ENCODE results near the gene PCK2.

The PCK2 gene

DNA sequence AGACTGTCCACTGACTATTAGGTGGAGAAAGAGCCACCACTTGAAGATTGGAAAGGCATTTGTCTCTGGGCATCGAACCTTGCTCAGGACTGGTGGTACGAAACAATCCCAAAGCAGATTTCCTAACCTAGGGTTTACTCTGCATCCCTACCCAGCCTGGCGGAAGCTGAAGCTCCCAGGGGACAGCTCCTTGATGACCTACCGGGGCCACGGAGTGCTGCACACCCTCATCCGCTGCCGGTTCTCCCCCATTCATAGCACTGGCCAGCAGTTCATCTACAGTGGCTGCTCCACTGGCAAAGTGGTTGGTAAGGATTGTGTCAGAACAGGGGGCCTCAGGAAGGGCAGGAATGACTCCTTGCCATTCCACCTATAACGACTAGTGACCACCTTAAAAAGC lies 27.1 kb downstream of the PCK2 start:
- no peak for DNase-seq

DNA sequence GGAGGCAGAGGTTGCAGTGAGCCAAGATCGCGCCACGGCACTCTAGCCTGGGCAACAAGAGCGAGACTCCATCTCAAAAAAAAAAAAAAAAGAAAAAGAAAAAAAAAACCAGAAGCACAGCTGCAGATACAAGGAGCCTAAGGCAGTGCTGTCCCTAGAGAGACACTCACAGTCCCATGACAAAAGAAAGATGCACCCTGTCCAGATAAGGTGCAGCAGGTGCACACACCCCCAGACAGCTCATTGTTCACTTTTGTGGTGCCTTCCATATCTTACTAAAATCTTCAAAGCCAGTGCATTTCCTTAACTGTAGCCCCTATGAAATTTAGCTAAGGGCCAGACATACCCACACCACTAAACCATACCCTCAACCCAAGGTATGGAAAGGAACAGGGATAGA lies 28.3 kb downstream of the PCK2 start:
- no peak for DNase-seq

DNA sequence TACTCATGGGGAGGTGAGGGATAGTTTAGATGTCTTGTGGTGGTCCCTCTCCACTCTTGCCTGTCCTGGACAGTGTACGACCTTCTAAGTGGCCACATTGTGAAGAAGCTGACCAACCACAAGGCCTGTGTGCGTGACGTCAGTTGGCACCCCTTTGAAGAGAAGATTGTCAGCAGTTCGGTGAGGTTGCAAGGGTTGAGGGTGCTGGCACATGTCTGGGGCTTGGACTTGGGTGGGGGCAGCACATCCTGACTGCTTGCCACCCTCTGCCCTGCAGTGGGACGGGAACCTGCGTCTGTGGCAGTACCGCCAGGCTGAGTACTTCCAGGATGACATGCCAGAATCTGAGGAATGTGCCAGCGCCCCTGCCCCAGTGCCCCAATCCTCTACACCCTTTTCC lies 28.8 kb downstream of the PCK2 start:
- DNase-seq = no peak

DNA sequence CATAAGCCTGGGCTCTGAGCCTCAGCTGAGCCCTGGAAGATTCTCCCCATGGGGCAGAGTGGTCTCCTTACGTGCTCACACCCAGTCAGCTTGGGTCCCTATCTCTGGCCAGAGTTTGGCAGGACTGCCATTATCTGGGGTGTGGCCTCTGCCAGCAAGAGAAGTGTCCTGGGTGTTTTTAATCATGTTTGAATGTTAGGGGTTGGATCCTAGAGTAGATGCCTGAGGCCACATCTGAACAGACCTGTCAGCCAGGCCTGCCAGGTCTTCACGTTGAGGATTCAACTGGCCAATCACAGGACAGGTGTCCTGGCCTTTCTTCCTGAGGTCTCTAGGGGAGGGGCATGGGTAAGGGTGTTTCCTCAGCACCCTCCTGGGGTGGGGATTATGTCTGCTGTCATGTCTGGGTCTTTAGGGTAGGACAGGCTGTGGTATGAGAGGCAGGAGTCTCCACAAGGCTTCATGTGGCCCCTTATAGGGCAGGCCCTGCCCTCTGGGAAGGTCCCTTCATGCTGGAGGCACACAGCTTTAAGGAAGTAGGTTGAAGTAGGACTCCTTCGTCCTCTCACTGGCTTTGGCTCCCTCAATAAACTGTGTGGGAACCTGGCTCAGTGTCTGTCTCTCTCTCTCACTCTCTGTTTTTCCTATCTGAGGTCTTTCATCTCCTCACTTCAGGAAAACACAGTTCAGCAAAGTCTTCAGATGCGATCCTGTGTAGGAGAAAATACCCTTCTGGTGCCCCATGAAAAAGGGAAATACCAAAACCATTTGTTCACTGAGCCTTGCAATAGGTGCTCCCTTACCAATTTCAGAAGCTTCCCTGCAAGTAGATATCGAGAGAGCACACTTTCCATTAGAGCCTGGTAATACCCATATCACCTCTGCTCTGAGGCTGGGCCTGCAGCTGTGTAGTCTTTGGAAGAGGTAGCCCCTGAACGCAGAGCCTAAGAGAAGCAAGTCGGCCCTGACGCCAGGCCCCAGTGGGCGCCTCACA lies 29.6 kb downstream of the PCK2 start:
- no peak for DNase-seq

DNA sequence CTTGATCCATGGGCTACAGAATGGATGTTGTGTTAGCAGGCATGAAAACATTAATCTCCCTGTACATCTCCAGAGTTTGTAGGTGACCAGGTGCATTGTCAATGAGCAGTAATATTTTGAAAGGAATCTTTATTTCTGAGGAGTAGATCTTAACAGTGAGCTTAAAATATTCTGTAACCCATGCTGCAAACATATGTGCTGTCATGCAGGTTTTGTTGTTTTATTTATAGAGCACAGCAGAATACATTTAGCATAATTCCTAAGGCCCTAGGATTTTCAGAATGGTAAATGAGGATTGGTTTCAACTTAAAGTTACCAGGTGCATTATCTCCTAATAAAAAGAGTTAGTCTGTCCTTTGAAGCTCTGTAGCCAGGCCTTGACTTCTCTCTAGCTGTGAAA lies 32.8 kb downstream of the PCK2 start:
- DNase-seq = no peak

DNA sequence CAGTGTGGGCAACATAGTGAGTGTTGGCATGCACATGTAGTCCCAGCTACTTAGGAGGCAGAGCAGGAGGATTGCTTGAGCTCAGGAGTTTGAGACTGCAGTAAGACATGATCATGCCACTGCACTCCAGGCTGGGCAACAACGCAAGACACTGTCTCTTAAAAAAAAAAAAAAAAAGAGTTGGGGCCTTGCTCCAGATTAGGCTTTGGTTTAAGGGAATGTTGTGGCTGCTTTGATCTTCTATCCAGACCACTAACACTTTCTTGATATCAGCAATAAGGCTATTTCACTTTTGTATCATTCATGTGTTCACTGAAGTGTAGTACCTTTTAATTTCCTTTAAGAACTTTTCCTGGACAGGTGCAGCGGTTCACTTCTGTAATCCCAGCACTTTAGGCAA lies 33.6 kb downstream of the PCK2 start:
- no peak for DNase-seq

DNA sequence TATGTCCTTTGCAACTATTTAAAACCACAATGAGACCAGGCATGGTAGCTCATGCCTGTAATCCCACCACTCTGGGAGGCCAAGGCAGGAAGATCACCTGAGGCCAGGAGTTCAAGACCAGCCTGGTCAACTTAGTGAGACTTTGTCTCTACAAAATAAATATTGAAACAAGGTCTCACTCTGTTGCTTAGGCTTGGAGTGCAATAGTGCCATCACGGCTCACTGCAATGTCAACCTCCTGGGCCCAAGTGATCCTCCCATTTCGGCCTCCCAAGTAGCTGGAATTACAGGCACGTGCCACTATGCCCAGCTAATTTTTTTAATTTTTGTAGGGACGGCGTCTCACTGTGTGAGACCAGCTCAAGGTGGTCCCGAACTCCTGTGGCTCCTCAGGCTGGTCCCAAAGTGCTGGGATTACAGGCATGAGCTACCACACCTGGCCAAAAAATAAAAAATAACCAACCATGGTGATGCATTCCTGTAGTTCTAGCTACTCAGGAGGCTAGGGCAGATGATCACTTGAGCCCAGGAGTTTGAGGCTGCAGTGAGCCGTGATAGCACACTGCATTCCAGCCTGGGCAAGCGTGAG lies 35.4 kb downstream of the PCK2 start:
- no peak for DNase-seq

DNA sequence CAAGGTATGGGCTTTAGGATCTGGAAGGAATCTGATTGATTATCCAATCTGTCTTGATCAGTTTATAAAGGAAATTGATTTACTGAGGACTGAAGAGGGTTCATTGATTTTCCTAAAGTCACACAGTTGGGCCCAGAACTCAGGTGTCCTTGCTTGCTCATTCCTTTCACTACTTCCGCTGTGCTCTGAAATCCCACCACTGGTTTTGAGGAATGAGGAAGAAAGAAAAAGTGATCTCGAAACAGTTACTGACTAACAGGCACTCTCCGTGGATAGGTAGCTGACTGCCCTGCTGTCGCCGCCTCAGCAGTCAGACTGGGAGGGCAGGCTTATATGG lies 36.2 kb downstream of the PCK2 start, which contains the start of gene FITM1:
Gene FITM1 (plus strand): TSS at position 280 of the 337 bp plus-strand sequence. CDS start 905 bp downstream, outside the sequence.
- no peak for DNase-seq

DNA sequence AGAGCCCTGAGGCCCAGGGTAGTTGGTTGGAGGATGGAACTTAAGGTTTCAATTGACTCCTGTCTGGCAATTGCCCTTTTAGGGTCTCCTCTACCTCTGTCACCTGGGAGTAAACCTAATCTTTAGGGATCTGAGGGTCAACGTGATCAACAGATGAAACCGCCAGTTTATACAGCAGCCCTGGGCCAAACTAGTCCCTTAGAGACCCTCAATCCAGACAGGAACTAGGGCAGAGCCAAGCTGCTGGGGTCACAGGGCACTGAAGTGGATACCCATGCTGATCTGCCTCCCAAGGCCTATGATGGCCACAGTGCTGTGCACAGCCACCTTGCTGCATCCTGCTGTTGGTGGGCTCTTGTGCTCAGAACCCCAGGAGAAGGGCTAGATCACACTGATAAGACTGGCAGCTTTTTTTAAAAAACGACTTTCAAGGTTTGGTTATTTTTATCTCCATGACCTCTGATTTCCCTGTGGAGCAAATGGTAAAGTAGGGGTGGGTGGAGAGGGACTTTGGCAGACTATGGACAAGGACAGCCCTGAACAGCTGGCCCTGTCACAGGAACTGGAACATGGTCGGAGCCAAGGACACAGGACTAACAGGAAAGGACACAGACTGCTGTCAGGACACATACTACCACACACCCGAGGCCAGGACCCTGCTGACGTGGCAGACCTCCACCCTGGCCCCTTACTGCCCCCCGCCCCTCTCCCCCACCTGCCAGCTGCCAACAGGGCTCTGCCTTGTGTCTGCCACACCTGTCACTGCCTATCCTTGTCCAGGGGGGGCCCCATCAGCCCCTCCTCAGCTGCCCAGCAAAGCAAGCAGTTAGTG lies 36.8 kb downstream of the PCK2 start:
- no peak for DNase-seq

DNA sequence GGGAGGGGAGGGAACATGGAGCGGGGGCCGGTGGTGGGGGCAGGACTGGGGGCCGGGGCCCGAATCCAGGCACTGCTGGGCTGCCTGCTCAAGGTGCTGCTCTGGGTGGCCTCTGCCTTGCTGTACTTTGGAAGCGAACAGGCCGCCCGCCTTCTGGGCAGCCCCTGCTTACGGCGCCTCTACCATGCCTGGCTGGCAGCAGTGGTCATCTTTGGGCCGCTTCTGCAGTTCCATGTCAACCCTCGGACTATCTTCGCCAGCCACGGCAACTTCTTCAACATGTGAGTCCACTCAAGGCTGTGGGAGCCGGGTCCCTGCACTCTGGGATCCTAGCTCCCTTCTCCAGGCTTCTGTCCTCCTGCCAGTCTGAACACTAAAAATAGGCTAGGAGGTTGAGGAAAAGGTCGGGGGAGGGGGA lies 37.4 kb downstream of the PCK2 start:
- DNase-seq = no peak

DNA sequence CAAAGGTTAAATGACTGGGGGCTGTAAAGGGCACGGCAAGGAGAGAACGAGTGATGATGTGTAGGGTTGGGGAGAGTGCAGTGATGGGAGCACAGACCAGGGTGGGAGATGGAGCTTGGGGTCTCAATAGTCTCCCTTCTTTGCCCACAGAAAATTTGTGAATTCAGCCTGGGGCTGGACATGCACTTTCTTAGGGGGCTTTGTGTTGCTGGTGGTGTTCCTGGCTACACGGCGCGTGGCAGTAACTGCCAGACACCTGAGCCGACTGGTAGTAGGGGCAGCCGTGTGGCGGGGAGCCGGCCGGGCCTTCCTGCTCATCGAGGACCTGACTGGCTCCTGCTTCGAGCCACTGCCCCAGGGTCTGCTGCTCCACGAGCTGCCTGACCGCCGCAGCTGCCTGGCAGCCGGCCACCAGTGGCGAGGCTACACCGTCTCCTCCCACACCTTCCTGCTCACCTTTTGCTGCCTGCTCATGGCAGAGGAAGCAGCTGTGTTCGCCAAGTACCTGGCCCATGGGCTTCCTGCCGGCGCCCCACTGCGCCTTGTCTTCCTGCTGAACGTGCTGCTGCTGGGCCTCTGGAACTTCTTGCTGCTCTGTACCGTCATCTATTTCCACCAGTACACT lies 38.1 kb downstream of the PCK2 start:
- DNase-seq = no peak

DNA sequence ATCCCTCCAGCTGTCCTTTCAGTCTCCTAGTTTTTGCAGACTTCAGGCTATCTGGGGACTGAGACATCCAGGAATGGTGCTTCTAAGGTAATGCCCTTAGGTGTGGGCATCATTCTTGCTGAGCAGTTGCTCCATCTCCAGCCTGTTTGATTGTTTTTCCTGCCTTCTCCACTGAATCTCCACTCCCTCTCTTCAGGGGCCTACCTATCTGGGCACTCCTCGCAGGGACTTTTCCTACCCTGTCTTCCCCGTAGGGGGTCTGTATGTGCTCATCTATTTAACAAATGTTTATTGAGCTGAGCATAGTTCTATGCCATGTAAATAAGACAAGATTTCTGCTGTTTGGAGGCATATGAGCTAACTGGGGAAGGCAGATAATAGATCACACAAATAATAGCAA lies 38.9 kb downstream of the PCK2 start:
- DNase-seq = no peak

DNA sequence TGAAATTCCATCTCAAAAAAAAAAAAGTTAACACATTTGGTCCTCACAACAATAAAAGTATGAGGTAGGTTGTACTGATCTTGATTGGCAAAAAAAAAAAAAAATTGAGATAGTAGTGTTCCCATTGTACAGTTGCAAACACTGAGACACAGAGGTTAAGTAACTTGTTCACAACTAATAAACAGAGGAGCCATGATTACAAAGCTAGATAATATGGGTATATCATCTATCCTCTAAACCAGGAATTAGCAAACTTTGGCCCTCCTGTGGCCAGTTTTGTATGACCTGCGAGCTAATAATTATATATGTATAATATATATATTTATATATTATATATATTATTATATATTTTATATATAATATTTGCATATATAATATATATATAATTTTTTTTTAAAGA lies 39.6 kb downstream of the PCK2 start:
- DNase-seq = no peak

DNA sequence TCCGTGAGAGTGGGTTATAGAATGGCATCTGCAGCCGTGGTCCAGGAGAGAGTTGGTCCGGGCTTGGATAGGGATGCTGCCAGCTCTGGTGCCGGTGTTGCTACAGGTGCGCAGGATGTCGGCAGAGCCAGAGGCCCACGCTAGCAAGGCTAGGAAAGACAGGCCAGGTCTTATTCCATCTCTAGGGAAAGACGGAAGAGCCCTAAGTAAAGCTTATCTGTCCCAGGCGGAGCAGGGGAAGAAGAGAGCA lies 41.4 kb downstream of the PCK2 start:
- DNase-seq = no peak

DNA sequence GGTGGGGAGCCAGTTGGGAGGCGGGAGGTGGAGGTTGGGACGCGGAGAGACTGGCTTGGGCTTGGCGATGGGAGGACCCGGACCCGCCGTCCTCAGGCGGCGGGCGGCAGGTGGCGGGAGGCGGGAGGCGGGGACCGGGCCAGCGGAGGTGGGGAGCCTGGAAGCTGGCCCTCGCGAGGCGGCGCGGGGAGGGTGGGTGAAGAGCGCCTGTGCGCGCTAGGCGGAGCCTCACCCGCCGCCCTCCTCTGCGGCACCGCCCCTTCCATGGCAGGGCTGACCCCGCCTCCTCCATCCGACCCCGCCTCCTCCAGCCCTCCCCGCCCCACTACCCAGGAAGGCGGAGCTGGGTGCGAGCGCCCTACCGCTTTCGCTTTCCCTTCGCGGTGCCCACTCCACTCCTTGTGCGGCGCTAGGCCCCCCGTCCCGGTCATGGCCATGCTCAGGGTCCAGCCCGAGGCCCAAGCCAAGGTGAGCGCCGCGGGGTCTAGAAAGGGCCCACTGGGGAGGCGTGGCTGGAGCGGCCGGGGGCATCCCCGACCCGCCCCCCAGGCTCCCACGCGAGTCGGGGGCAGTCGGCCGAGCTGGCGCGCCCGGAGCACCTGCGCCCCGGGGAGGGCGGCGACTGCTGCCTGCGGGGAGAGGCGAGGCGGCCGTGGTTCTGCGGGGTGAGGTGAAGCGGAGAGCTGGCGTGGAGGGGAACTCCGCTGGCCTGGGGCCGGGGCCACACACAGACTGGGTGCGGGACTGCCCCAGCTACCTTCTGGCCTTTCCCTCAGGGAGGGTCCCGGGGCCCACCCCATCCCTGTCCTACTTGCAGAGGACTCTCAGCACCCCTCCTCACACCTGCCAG lies 41.9 kb downstream of the PCK2 start, which contains the start of gene PSME1:
Gene PSME1 (plus strand): TSS at position 361 of the 850 bp plus-strand sequence. CDS start 69 bp downstream, at position 430.
- peak; percentile 82 for DNase-seq

DNA sequence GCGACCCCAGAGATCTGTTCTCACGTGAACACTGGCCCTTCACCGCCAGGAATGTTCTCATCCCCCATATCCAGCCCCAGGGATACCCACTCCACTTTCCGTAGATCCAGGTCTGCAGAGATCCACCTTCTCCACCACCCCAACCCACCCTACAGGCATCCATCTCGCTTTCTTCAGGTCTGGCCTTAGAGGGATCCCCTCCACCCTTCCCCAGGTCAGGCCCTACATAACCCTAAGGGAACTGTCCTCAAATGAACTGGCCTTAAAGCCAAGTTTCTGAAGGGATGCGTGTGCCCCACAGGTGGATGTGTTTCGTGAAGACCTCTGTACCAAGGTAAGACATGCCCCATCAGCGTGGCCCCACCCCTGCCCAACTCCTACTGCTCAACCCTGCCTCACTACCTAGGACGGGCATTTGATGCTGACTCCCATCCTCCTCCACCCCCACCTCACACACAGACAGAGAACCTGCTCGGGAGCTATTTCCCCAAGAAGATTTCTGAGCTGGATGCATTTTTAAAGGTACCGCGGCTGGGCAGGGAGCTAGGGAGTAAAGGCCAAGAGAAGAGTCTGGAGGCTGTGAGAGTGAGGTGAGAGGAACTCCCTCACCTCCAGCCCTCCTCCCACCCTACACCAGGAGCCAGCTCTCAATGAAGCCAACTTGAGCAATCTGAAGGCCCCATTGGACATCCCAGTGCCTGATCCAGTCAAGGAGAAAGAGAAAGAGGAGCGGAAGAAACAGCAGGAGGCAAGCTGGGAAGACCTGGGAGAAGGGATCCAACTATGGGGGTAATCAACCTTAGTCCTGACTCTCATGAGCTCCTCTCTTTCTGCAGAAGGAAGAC lies 42.8 kb downstream of the PCK2 start:
- no peak for DNase-seq

DNA sequence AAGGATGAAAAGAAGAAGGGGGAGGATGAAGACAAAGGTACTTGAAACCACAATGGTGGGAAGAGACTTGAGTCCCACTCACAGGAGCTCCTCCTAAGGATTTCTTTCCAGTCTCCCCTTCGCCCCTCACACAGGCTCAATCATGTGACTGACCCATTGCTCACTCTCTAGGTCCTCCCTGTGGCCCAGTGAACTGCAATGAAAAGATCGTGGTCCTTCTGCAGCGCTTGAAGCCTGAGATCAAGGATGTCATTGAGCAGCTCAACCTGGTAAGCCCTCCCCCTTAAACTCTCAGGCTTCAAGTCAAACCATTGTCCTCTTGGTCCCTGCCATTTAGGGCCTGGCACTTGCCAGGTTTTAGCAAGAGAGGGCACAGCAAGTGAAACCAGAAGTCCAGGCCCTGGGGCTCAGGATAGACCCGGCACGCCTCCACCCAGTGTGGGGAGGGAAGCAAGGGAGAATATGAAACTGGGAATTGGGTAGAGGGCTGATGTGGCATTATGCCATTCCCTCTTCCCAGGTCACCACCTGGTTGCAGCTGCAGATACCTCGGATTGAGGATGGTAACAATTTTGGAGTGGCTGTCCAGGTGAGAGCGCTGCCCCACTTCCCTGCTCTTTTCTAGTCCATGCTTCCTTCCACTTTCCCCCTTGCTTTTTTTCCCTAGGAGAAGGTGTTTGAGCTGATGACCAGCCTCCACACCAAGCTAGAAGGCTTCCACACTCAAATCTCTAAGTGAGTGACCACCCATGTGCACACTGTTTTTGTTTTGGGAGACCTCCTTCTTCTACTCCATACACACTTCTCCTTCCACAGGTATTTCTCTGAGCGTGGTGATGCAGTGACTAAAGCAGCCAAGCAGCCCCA lies 43.7 kb downstream of the PCK2 start:
- no peak for DNase-seq

DNA sequence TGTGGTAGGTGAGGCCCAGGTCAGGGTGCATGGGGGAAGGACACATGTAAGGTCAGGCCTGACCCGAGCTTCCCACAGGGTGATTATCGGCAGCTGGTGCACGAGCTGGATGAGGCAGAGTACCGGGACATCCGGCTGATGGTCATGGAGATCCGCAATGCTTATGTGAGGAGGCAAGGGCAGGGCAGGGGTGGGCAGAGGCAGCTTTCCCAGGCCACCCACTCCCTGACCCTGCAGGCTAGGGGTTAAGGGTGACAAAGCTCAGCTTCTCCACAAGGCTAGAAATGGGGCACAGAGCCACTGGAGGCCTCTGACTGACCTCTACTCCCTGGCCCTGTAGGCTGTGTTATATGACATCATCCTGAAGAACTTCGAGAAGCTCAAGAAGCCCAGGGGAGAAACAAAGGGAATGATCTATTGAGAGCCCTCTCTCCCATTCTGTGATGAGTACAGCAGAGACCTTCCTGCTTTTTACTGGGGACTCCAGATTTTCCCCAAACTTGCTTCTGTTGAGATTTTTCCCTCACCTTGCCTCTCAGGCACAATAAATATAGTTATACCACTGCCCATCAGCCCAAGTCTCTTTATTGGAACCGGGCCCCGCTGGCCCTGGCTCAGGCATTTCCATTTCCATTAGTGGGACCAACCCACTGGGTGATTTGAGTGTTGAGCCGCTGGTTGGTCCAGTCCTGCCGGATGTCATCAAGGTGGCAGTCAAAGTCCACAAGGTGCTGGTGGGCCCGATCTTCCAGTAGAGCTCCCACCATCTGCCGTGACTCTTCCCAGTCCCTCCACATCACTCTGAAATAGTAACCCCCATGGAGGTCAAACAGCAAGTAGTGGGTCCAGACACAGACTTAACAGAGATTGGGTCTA lies 44.5 kb downstream of the PCK2 start:
- no peak for DNase-seq

DNA sequence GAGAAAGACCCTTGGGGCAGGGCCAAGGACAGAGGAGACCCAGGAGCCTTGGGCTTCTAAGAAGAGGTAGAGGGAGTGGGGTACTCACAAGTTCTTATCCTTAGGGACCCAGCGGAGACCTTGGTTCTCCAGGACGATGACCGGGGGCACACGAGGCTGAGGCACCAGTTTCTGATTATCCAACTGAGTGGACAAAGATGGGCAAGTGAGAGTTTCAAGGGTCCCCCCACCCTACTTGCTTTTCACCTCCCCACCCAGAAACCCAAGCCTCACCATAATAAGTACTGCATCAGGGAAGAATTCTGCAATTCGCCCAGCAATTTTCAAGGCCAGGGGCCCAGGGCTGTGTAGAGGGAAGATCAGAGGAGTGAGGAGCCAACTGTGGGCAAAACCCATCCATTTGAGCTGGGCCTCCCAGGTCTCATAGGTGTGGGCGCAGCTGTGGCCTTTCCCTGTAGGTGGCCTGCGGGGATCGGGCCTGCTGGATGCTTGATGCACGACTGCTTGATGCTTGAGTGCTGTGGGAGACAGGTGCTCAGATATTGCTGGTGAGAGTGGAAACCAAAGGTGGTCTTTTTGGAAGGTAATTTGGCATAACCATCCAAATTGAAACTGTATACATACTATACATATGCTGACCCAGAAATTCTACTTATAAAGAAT lies 45.3 kb downstream of the PCK2 start:
- DNase-seq = no peak

Data from fibroblast of skin of right quadriceps (primary cell).